CD4-positive, alpha-beta memory T cell (primary cell): ENCODE results near the gene VPS13C. TPM values are rescaled to one million over a fixed set of nuclear protein-coding genes. Genes with fewer than 3 reads are reported as not detected.
A peak's percentile ranks its signal among the peaks of the same experiment; 100 is the strongest.

Experiments used
- CTCF ChIA-PET: fragments of 350-600 bp; sonication (Branson Sonifier 250); formaldehyde crosslinking; loops from one replicate; lab custom pipeline; 2021; ENCODE audit warnings: inconsistent platforms; ENCODE audit not compliant: partially characterized antibody; lab: Charles Lee
- POLR2A ChIA-PET: fragments of 350-600 bp; sonication (Branson Sonifier 250); formaldehyde crosslinking; loops from one replicate; lab custom pipeline; 2021; ENCODE audit not compliant: partially characterized antibody; lab: Charles Lee
- DNase-seq, 5 donors: peaks; one replicate each; pipeline versions ENCODE4 v3.0.0 to v3.0.0-alpha.2; 2020 to 2022; ENCODE audit warnings: mixed read lengths in 1 of 5
- H3K27ac ChIP-seq: one replicate; pipeline ENCODE4 v1.7.0; 2013; ENCODE audit warnings: low read depth, low read length
- H3K27me3 ChIP-seq: 2 replicates; pipeline ENCODE4 v1.7.0; 2013; ENCODE audit warnings: mild to moderate bottlenecking, low read length, moderate library complexity; ENCODE audit not compliant: insufficient read depth
- H3K36me3 ChIP-seq: 2 replicates; pipeline ENCODE4 v1.7.0; 2013; ENCODE audit warnings: mild to moderate bottlenecking, low read length, moderate library complexity; ENCODE audit not compliant: insufficient read depth
- H3K4me1 ChIP-seq: 2 replicates; pipeline ENCODE4 v1.7.0; 2013; ENCODE audit warnings: mild to moderate bottlenecking, low read length, moderate library complexity; ENCODE audit not compliant: insufficient read depth
- H3K4me3 ChIP-seq, 2 donors: one replicate each; pipeline ENCODE4 v1.7.0; 2013; ENCODE audit warnings: low read length in 2 of 2, mild to moderate bottlenecking in 1 of 2
- H3K9me3 ChIP-seq, 2 donors: one replicate each; pipeline ENCODE4 v1.7.0; 2013; ENCODE audit warnings: low read length in 2 of 2, control low read depth in 1 of 2; ENCODE audit not compliant: control insufficient read depth in 1 of 2
- H3K27ac Mint-ChIP-seq, 7 donors: one replicate each; pipeline ENCODE4 v1.8.0; 2020 to 2021; ENCODE audit warnings: mixed read lengths in 7 of 7, mild to moderate bottlenecking in 6 of 7, inconsistent platforms in 3 of 7, moderate library complexity in 3 of 7
- H3K27me3 Mint-ChIP-seq, 2 donors: one replicate each; pipeline ENCODE4 v1.8.0; 2020 to 2021; ENCODE audit warnings: mixed read lengths in 2 of 2
- H3K36me3 Mint-ChIP-seq, 2 donors: one replicate each; pipeline ENCODE4 v1.8.0; 2020 to 2021; ENCODE audit warnings: mixed read lengths in 2 of 2, inconsistent platforms in 1 of 2, mild to moderate bottlenecking in 1 of 2
- H3K4me1 Mint-ChIP-seq, 4 donors: one replicate each; pipeline ENCODE4 v1.8.0; 2020 to 2021; ENCODE audit warnings: mixed read lengths in 4 of 4, mild to moderate bottlenecking in 1 of 4
- H3K4me3 Mint-ChIP-seq, 8 donors: one replicate each; pipeline ENCODE4 v1.8.0; 2020 to 2021; ENCODE audit warnings: mixed read lengths in 8 of 8, mild to moderate bottlenecking in 7 of 8, moderate library complexity in 6 of 8, inconsistent platforms in 3 of 8
- H3K9me3 Mint-ChIP-seq, 8 donors: one replicate each; pipeline ENCODE4 v1.8.0; 2020 to 2021; ENCODE audit warnings: mixed read lengths in 8 of 8, mild to moderate bottlenecking in 5 of 8, inconsistent platforms in 3 of 8, moderate library complexity in 1 of 8
- intact Hi-C: fragments of 100-400 bp; cut with micrococcal nuclease; formaldehyde crosslinking; loops from one replicate; pipeline ENCODE4 v1.15.1; 2023
- polyA plus RNA-seq, 2 donors: library from polyadenylated mRNA; unstranded; fragments of 300-500 nt; fragmentation: Illumina TruSeq; gene quantifications; one replicate each; pipeline ENCODE4 v1.2.3, GENCODE V29; 2021
- total RNA-seq, 2 experiments: library from RNA; stranded (reverse); gene quantifications; one replicate each; pipeline ENCODE4 v1.2.3, GENCODE V29; 2021

VPS13C gene
- total and polyA plus RNA-seq, 4 experiments from 2014 or later, result 10.6 to 148 (median 82.3) TPM

- peak overlapping the region; percentile 32 to 65 for H3K4me3 ChIP-seq
- ChIA-PET CTCF (interaction anchor here (1.8 kb wide), 1 partner anchor 23 kb away, joined by 10 read pairs; no protein-coding TSS in a partner anchor), POLR2A (no interaction called here)
- DNase-seq, result peak; percentile 52 to 73 (median 61)
- H3K36me3 ChIP-seq, result peaks cover 4% of the 10 kb centered on the region
- H3K4me1 ChIP-seq, result peaks cover 29% of the 10 kb centered on the region
- H3K4me1 Mint-ChIP-seq, result peaks cover 0 to 11% (median 10%) of the 10 kb centered on the region in 4 donors
- no peak overlapping the region for H3K4me3 Mint-ChIP-seq
- intact Hi-C loops, result no loop called here
- no peaks in the 10 kb centered on the region for H3K9me3 Mint-ChIP-seq
- H3K27ac Mint-ChIP-seq, result no peak overlapping the region
- no peaks in the 10 kb centered on the region for H3K27me3 Mint-ChIP-seq
- no peaks in the 10 kb centered on the region for H3K27me3 ChIP-seq
- peaks cover 16 to 17% of the 10 kb centered on the region in 2 donors for H3K36me3 Mint-ChIP-seq
- H3K9me3 ChIP-seq, result no peaks in the 10 kb centered on the region
- H3K27ac ChIP-seq, result peak overlapping the region; percentile 61
These were observed 202.9 kb downstream of the VPS13C start for GRCh38 chr15:61857169-61857829.

DNA sequence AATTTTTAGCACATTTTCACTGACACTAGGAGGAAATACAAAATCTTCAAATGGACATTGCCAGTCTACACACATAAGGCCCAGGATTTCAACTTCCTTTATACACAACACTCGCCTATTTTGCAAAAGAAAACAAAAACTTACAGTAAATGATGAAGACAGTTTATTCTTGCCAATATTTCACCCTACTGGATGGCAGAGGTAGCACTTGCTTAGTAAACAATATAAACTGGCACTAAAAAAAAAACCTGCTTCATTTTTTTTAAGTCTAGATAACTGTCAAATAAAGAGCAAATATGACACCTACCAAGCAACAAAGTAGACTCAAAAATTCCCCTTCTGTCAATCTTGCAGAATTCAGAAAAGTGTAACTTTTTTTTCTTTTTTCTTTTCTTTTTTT is 204.0 kb downstream of the VPS13C start:
- Mint-ChIP-seq H3K4me3 (peak overlapping the region in 5 of 8 donors; percentile 1 to 76 (median 4)), H3K27ac (peak overlapping the region in 6 of 7 donors; percentile 14 to 91 (median 39)), H3K9me3 (no peaks in the 10 kb centered on the region), H3K27me3 (no peaks in the 10 kb centered on the region), H3K4me1 (peaks cover 0 to 11% (median 10%) of the 10 kb centered on the region in 4 donors), H3K36me3 (peaks cover 22 to 27% of the 10 kb centered on the region in 2 donors)
- POLR2A ChIA-PET, result no interaction called here
- peaks cover 4% of the 10 kb centered on the region for H3K36me3 ChIP-seq
- H3K9me3 ChIP-seq, result no peaks in the 10 kb centered on the region
- H3K27me3 ChIP-seq, result no peaks in the 10 kb centered on the region
- H3K27ac ChIP-seq, result no peak overlapping the region
- peaks cover 29% of the 10 kb centered on the region for H3K4me1 ChIP-seq
- H3K4me3 ChIP-seq, result no peak overlapping the region
- intact Hi-C loops, result no loop called here
- CTCF ChIA-PET, result interaction anchor here (1.8 kb wide), 1 partner anchor 22 kb away, joined by 10 read pairs; no protein-coding TSS in a partner anchor
- no peak for DNase-seq

DNA sequence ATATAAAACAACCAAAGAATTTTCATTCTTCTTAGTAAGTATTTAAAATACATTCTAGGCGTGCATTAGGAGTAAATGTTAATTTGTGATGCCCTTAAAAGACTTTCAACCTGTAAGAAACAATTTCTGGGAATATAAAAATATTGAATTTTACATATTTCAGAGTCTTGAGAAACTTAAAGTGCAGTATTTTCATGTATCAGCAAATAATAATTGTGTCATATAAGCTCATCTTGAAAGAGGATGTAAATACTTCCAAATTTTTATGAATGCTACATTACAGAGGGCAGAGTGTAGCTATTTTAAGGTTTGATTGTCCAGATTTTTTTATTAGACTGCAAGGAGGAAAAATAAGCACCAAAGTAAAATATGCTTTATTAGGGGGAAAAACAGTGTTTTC is 207.1 kb downstream of the VPS13C start:
- Histone ChIP-seq H3K36me3 (peaks cover 4% of the 10 kb centered on the region), H3K27me3 (no peaks in the 10 kb centered on the region), H3K4me1 (peaks cover 23% of the 10 kb centered on the region), H3K4me3 (no peak overlapping the region), H3K27ac (no peak overlapping the region), H3K9me3 (no peaks in the 10 kb centered on the region)
- H3K36me3 Mint-ChIP-seq, result peaks cover 26% of the 10 kb centered on the region in 2 donors
- no peak for DNase-seq
- peaks cover 0 to 4% (median 4%) of the 10 kb centered on the region in 4 donors for H3K4me1 Mint-ChIP-seq
- no peaks in the 10 kb centered on the region for H3K27me3 Mint-ChIP-seq
- ChIA-PET CTCF (interaction anchor here (0.8 kb wide), 1 partner anchor 18 kb away, joined by 3 read pairs; no protein-coding TSS in a partner anchor), POLR2A (no interaction called here)
- H3K27ac Mint-ChIP-seq, result peak overlapping the region in 1 of 7 donors; percentile 34
- H3K9me3 Mint-ChIP-seq, result no peaks in the 10 kb centered on the region
- H3K4me3 Mint-ChIP-seq, result no peak overlapping the region
- intact Hi-C loops, result no loop called here

DNA sequence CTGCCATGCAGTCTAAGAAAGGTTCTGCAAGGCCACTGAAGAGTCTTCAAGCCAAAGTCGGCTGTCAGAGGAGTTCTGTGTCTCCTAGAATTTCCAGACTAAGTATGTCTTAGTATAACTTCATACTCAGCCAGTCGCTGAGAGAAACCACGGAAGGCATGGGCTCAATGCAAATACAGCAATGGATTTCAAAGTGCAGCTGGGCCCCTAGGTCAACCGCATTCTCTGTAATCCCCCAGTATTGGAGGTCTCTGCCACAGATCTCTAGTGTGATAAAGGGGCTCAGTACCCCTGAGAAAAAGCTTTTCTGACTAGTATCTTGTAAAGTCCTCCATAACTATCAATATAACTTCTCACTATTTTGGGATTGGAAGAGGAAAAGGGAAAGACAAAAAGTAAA is 208.3 kb downstream of the VPS13C start:
- DNase-seq, result no peak
- Histone ChIP-seq H3K4me1 (peaks cover 13% of the 10 kb centered on the region), H3K27ac (no peak overlapping the region), H3K4me3 (no peak overlapping the region), H3K36me3 (peaks cover 4% of the 10 kb centered on the region), H3K9me3 (no peaks in the 10 kb centered on the region), H3K27me3 (no peaks in the 10 kb centered on the region)
- intact Hi-C loops, result no loop called here
- CTCF ChIA-PET, result interaction anchor here (1.0 kb wide), 1 partner anchor 18 kb away, joined by 3 read pairs; no protein-coding TSS in a partner anchor
- Mint-ChIP-seq H3K36me3 (peaks cover 26% of the 10 kb centered on the region in 2 donors), H3K27me3 (no peaks in the 10 kb centered on the region), H3K4me3 (no peak overlapping the region), H3K27ac (peak overlapping the region in 1 of 7 donors; percentile 31), H3K9me3 (no peaks in the 10 kb centered on the region), H3K4me1 (peaks cover 0 to 4% (median 4%) of the 10 kb centered on the region in 4 donors)
- POLR2A ChIA-PET, result no interaction called here

DNA sequence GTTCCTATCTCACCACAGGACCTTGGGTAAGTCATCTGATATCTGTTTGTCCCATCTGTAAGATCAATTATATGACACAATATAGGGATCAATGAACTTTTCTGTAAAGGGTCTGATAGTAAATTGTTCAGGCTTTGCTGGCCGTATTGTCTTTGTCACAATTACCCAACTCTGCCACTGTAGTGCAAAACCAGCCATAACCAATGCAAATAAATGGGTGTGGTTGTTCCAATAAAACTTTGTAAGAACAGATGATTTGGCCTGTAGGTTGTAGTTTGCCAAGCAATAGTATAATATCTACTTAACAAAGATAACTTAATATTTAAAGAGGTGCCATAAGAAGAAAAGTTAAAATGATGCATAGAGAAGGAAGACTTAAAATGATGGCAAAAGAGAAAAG is 210.8 kb downstream of the VPS13C start:
- CTCF ChIA-PET, result no interaction called here
- H3K27ac Mint-ChIP-seq, result peak overlapping the region in 2 of 7 donors; percentile 1 to 26

GRCh38 chr15:61841466-61841865 is 218.8 kb downstream of the VPS13C start:
- intact Hi-C loops, result no loop called here
- ChIA-PET CTCF (no interaction called here), POLR2A (no interaction called here)
- H3K36me3 Mint-ChIP-seq, result no peaks in the 10 kb centered on the region
- peaks cover 0 to 4% (median 1%) of the 10 kb centered on the region in 4 donors for H3K4me1 Mint-ChIP-seq
- no peaks in the 10 kb centered on the region for H3K9me3 Mint-ChIP-seq
- Histone ChIP-seq H3K4me1 (no peaks in the 10 kb centered on the region), H3K9me3 (no peaks in the 10 kb centered on the region), H3K4me3 (no peak overlapping the region), H3K36me3 (no peaks in the 10 kb centered on the region), H3K27ac (no peak overlapping the region), H3K27me3 (no peaks in the 10 kb centered on the region)
- H3K27me3 Mint-ChIP-seq, result peaks cover 26 to 38% of the 10 kb centered on the region in 2 donors
- no peak for DNase-seq
- H3K27ac Mint-ChIP-seq, result no peak overlapping the region
- no peak overlapping the region for H3K4me3 Mint-ChIP-seq

More for the DNA sequence above, 210.8 kb downstream of the VPS13C start:
- POLR2A ChIA-PET, result no interaction called here
- no peaks in the 10 kb centered on the region for H3K9me3 ChIP-seq
- no peaks in the 10 kb centered on the region for H3K27me3 Mint-ChIP-seq
- H3K27me3 ChIP-seq, result no peaks in the 10 kb centered on the region
- intact Hi-C loops, result no loop called here
- H3K4me1 ChIP-seq, result no peaks in the 10 kb centered on the region
- no peaks in the 10 kb centered on the region for H3K9me3 Mint-ChIP-seq
- H3K4me3 Mint-ChIP-seq, result no peak overlapping the region
- no peak for DNase-seq
- H3K36me3 ChIP-seq, result peaks cover 4% of the 10 kb centered on the region
- no peak overlapping the region for H3K27ac ChIP-seq
- peaks cover 18 to 19% of the 10 kb centered on the region in 2 donors for H3K36me3 Mint-ChIP-seq
- no peak overlapping the region for H3K4me3 ChIP-seq
- H3K4me1 Mint-ChIP-seq, result peaks cover 0 to 3% (median 2%) of the 10 kb centered on the region in 4 donors

DNA sequence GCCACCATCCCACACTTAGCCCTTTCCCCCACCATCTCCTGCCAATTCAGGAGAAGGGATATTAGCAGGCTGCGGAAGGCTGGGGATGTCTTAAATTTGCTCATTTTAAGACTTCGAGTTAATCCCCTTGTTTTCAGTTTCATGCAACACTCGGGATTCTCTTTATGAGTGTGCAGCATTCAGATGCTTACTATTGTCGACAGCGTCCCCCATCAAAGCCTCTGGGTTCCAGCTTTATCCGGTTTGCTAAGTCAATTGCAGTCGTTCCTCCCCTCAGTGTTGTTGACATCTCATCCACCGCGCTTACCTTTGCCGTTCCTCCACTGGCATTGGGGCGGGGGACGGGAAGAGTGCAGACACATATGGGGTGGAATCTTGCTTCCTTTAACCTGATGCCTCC is 220.2 kb downstream of the VPS13C start:
- Mint-ChIP-seq H3K27ac (no peak overlapping the region), H3K36me3 (no peaks in the 10 kb centered on the region), H3K4me1 (peaks cover 0 to 11% (median 5%) of the 10 kb centered on the region in 4 donors), H3K9me3 (no peaks in the 10 kb centered on the region), H3K27me3 (peaks cover 26 to 42% of the 10 kb centered on the region in 2 donors), H3K4me3 (no peak overlapping the region)
- Histone ChIP-seq H3K27ac (no peak overlapping the region), H3K4me3 (no peak overlapping the region), H3K27me3 (no peaks in the 10 kb centered on the region), H3K36me3 (no peaks in the 10 kb centered on the region), H3K4me1 (peaks cover 3% of the 10 kb centered on the region), H3K9me3 (no peaks in the 10 kb centered on the region)
- intact Hi-C loops, result no loop called here
- DNase-seq, result no peak
- CTCF ChIA-PET, result no interaction called here
- POLR2A ChIA-PET, result no interaction called here
